ENCODE data around the gene ESAM. TPM values are rescaled to one million over a fixed set of nuclear protein-coding genes. Genes with fewer than 3 reads are reported as not detected.
A peak's percentile ranks its signal among the peaks of the same experiment; 100 is the strongest.

Gene ESAM
- total RNA-seq, 1 donor from 2014 or later = 1.7 TPM

DNA sequence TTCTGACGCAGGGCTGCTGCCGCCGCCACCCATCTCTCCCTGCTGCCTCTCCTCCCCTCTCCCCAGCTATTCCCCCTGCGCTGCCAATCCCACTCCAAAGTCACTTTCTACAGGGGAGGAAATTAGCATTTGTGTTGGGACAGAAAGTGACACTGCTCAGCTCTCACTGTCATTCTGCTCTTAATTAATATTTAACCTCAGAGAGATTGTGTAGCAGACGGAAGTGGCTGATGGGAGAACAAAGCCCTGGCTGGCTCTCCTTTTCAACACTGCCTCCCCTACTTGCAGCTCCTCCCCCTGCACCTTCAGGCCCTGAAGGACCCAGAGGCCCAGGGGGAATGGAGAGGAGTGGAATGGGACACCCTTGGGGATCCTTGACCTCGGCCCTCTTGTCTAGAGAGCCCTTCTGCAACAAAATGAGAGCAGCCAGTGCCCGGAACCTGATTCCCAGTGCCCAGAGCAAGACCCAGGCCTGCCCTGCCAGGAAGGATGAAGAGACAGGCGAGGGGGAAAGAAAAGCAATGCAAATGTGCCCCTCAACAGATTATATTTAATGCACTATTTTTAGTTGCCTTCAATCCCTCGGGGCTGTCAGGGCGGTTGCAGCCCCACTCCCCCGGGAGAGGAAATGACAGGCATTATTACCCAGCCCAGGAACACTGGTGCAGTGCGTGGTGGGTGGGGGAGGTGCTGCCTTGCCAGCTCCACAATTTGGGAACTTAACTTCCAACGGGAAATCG lies 36.9 kb downstream of the ESAM start:
- no peak for TF ChIP-seq CTCF (IDR thresholded peaks at IDR 0.05)
- Mint-ChIP-seq H3K4me3 (ENCODE audit: unreplicated experiment) (no peak overlapping the region), H3K27me3 (ENCODE audit: unreplicated experiment) (peaks cover 43% of the 10 kb centered on the region), H3K36me3 (ENCODE audit: unreplicated experiment) (no peaks in the 10 kb centered on the region), H3K27ac (ENCODE audit: unreplicated experiment) (no peak overlapping the region), H3K9me3 (ENCODE audit: unreplicated experiment) (no peaks in the 10 kb centered on the region), H3K4me1 (ENCODE audit: unreplicated experiment) (peaks cover 18% of the 10 kb centered on the region)
- no peak for DNase-seq (ENCODE audit: extremely low spot score, unreplicated experiment)

DNA sequence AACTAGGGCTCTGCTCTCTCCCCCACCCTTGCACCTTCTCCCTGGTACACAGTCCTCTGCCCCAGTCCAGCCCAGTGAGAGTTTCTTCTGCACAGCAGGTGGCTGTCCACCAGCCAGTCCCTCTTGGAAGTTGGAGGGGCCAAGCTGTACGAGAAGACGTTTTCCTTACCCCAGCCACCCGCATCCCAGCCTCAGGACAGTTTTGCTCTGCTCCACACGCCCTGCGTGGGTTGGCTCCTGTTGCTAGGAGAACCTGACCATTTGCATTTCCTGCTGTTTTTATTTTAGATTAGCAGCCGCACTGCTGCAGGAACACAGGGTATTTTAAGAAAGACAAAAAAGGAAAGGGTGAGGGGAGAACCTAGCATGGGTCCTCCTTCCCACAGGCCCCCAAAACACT lies 39.9 kb downstream of the ESAM start:
- no peak overlapping the region for H3K27ac Mint-ChIP-seq (ENCODE audit: unreplicated experiment)
- H3K4me3 Mint-ChIP-seq (ENCODE audit: unreplicated experiment) = no peak overlapping the region
- TF ChIP-seq CTCF (IDR thresholded peaks at IDR 0.05) = no peak
- no peak for DNase-seq (ENCODE audit: extremely low spot score, unreplicated experiment)
- no peaks in the 10 kb centered on the region for H3K9me3 Mint-ChIP-seq (ENCODE audit: unreplicated experiment)
- peaks cover 65% of the 10 kb centered on the region for H3K27me3 Mint-ChIP-seq (ENCODE audit: unreplicated experiment)
- H3K36me3 Mint-ChIP-seq (ENCODE audit: unreplicated experiment) = no peaks in the 10 kb centered on the region
- H3K4me1 Mint-ChIP-seq (ENCODE audit: unreplicated experiment) = peaks cover 27% of the 10 kb centered on the region

DNA sequence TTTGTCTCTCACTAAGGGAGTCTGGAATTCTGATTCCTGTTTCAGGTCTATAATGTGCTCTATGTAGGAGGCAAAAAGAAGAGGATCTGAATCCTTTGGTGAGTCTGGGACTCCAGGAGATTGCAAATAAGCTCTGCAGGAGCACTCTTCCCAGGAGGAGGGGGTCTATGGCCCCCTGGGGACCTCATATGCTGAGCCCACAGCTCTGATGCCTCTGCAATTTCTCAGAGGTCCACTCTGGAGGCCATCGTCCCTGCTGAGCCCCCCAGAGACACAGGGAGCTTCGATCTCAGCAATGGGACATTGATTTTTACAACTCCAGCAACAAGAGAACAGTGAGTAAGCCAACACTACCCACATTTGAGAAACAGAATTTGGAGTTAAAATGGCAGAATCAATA lies 42.6 kb downstream of the ESAM start:
- no peak for TF ChIP-seq CTCF (IDR thresholded peaks at IDR 0.05)
- Mint-ChIP-seq H3K9me3 (ENCODE audit: unreplicated experiment) (no peaks in the 10 kb centered on the region), H3K36me3 (ENCODE audit: unreplicated experiment) (no peaks in the 10 kb centered on the region), H3K27ac (ENCODE audit: unreplicated experiment) (no peak overlapping the region), H3K4me3 (ENCODE audit: unreplicated experiment) (no peak overlapping the region), H3K27me3 (ENCODE audit: unreplicated experiment) (peaks cover 79% of the 10 kb centered on the region), H3K4me1 (ENCODE audit: unreplicated experiment) (peaks cover 11% of the 10 kb centered on the region)
- DNase-seq (ENCODE audit: extremely low spot score, unreplicated experiment) = no peak

DNA sequence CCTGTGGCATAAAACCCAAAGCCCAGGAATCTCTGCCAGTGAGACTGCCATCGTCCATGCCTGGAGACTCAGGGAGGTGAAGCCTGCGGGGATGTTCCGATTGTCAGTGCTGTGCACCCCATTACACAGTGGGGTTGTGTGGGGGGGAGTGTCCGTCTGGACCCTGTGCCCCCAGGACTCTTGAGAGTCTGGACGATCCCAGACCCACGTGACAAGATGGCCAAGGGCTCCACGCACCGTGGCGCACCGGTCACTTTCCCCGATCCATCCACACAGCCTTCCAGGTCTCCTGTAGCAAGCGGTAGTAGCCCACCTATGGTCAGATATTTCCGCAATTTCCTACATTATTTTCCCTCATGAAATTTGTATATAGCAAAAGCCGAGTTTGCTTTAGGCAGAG lies 43.3 kb downstream of the ESAM start:
- Mint-ChIP-seq H3K36me3 (ENCODE audit: unreplicated experiment) (no peaks in the 10 kb centered on the region), H3K27me3 (ENCODE audit: unreplicated experiment) (peaks cover 76% of the 10 kb centered on the region), H3K27ac (ENCODE audit: unreplicated experiment) (no peak overlapping the region), H3K4me1 (ENCODE audit: unreplicated experiment) (peaks cover 10% of the 10 kb centered on the region), H3K9me3 (ENCODE audit: unreplicated experiment) (no peaks in the 10 kb centered on the region), H3K4me3 (ENCODE audit: unreplicated experiment) (peak overlapping the region; percentile 59)
- no peak for DNase-seq (ENCODE audit: extremely low spot score, unreplicated experiment)
- no peak for TF ChIP-seq CTCF (IDR thresholded peaks at IDR 0.05)

DNA sequence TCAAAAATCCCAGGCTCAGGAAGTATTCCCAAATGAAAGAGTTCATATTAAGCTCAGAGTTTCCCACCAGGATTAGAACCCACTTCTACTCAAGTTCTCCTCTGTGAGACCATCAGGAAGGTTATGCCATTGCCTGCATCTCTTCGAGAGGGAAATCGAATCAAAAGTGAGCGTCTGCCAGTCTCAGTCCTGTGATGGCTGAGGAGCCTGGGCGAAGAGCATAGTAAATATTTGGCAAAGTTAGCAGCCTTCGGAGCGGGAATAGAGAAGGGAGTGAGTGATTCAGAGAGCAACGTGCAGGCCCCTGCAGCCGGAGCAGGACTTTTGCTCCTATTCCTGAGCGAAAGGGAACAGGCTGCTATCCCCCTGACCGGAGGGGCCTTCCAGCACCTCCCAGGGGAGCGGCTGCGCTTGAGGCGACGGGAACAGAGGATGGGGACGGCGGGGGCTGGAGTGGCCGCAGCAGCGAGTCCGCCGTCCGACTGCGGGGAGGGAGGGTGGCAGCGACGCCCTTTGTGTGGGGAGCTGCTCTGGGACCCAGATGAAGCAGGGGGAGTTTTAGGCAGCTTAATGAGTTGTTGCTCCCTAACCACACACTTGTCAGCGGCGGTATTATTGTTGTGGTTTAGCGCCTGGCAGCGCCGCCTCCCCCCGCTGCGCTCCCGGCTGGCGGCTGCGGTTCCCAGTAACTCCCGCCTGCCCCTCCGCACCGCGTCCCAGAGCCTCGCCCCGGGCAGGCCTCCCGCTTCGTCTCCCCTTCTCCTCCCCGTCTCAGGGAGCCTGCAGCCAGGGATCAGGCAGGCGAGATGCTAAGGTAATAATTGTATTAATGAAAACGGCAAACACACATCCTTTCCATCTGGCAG lies 44.1 kb downstream of the ESAM start:
- H3K9me3 Mint-ChIP-seq (ENCODE audit: unreplicated experiment) = no peaks in the 10 kb centered on the region
- no peak overlapping the region for H3K27ac Mint-ChIP-seq (ENCODE audit: unreplicated experiment)
- no peak for DNase-seq (ENCODE audit: extremely low spot score, unreplicated experiment)
- peaks cover 76% of the 10 kb centered on the region for H3K27me3 Mint-ChIP-seq (ENCODE audit: unreplicated experiment)
- H3K36me3 Mint-ChIP-seq (ENCODE audit: unreplicated experiment) = no peaks in the 10 kb centered on the region
- H3K4me3 Mint-ChIP-seq (ENCODE audit: unreplicated experiment) = peak overlapping the region; percentile 78
- peaks cover 10% of the 10 kb centered on the region for H3K4me1 Mint-ChIP-seq (ENCODE audit: unreplicated experiment)
- TF ChIP-seq CTCF (IDR thresholded peaks at IDR 0.05) = no peak

All from osteocyte (in vitro differentiated cells).